GM12865 (cell line): ENCODE results near the gene KLHL14.

Source experiments
- DNase-seq: peaks from one replicate; pipeline ENCODE4 v3.0.0; 2010; ENCODE audit warnings: low read depth
- H3K4me3 ChIP-seq: 2 replicates; pipeline ENCODE4 v1.5.1; 2011; ENCODE audit warnings: mild to moderate bottlenecking, low read depth, low read length, control low read depth
- CTCF ChIP-seq: IDR thresholded peaks from 2 replicates; pipeline ENCODE4 v1.5.1; 2011; ENCODE audit warnings: low read length, control low read depth, low read depth, inconsistent platforms; ENCODE audit not compliant: insufficient read depth; ENCODE audit errors: missing control alignments

Gene KLHL14

GRCh38 chr18:32770054-32770665, 2.7 kb downstream of the KLHL14 start:
- no peak overlapping the region for H3K4me3 ChIP-seq
- no peak for TF ChIP-seq CTCF
- peak; percentile 5 for DNase-seq

GRCh38 chr18:32769586-32770053, 3.2 kb downstream of the KLHL14 start:
- DNase-seq, result no peak
- H3K4me3 ChIP-seq, result no peak overlapping the region
- TF ChIP-seq CTCF, result no peak

- TF ChIP-seq CTCF, result no peak
- no peak overlapping the region for H3K4me3 ChIP-seq
- no peak for DNase-seq
Measured at GRCh38 chr18:32769071-32769585, 3.7 kb downstream of the KLHL14 start.

GRCh38 chr18:32767400-32767799, 5.4 kb downstream of the KLHL14 start:
- TF ChIP-seq CTCF, result no peak
- H3K4me3 ChIP-seq, result no peak overlapping the region
- DNase-seq, result no peak

- DNase-seq, result no peak
- TF ChIP-seq CTCF, result no peak
- H3K4me3 ChIP-seq, result no peak overlapping the region
Measured at GRCh38 chr18:32764611-32765244, 8.1 kb downstream of the KLHL14 start.

GRCh38 chr18:32763293-32763692, 9.5 kb downstream of the KLHL14 start:
- TF ChIP-seq CTCF, result no peak
- no peak overlapping the region for H3K4me3 ChIP-seq

More at GRCh38 chr18:32763293-32763692, 9.5 kb downstream of the KLHL14 start:
- DNase-seq, result no peak
